ENCODE data around the gene ITPRID1.

- TF ChIP-seq CTCF (IDR thresholded peaks at IDR 0.05): no peak
- TF ChIP-seq EZH2 (IDR thresholded peaks at IDR 0.05; ENCODE audit: borderline replicate concordance, insufficient read depth, low read depth, low read length, poor library complexity, severe bottlenecking): no peak
Measured at GRCh38 chr7:31663072-31663471, 149.2 kb downstream of the ITPRID1 start.

Data from B cell (primary cell).